GM21515 (cell line): Measurements from ENCODE around the gene MTUS2.
A peak's percentile ranks its signal among the peaks of the same experiment; 100 is the strongest.

Experiments
- ATAC-seq: cut with Tn5 transposase; IDR thresholded peaks from one replicate; pipeline ENCODE4 v1.9.1; 2021; ENCODE audit not compliant: unreplicated experiment

MTUS2 gene

DNA sequence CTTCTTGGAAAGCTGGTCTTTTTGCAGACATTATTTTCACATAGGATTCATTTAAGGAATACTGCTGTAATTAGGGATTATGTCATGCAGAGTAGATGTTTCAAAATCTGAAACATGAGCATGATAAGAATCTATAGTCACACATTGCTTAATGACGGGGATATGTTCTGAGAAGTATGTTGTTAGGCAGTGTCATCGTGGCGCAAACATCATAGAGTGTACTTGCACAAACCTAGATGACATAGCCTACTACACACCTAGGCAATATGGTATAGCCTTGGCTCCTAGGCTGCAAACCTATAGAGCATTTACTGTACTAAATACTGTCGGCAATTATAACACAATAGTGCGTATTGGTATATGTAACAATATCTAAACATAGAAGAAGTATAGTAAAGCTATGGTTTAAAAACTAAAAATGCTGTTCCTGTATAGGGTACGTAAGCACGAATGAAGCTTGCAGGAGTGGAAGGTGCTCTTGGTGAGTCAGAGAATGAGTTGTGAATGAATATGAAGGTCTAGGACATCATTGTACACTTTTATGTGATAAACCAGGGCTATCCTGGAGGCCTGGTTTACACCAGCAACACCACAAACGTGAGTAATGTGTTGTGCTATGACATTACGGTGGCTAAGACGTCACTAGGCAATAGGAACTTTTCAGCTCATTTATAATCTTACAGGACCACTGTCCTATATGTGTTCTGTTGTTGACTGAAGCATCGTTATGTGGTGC, 283.1 kb downstream of the MTUS2 start:
- no peak for ATAC-seq

DNA sequence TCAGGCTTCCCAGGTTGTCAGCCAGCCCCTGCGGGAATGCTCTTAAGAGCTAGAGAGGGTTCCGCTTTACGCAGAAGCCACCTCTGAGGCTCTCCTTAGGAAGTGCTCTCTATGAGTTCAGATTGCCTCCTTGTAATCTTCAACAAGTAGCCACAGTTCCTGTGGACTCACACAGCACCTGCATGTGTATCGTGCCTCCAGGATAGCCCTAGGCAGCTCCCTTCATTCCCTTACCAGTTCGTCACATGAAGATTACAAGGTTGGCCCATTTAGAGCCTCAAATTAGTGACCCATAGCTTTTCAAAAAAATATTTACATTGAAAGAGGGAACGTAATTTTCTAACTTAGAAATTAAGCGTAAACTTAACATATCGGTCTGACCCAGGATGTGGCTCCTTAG, 284.3 kb downstream of the MTUS2 start:
- ATAC-seq, result no peak

DNA sequence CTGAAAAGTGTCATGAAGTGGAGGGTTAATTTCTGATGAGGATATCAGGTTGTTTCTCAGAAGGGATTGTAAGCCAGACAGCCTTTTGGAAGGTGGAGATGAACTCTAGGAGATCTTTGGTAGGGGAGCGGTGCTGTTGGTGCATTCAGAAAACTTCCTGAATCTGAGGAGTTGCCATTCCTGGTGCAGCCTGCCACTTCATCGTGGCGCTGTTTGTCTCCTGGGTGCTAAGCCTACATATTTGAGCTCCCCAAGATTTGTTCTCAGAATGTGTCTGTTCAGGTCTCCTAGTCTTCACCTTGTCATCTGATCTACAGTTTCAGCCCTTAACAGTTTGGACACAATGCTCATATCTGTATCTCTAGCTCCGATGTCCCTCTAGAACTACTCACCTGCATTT, 285.6 kb downstream of the MTUS2 start:
- ATAC-seq, result no peak

DNA sequence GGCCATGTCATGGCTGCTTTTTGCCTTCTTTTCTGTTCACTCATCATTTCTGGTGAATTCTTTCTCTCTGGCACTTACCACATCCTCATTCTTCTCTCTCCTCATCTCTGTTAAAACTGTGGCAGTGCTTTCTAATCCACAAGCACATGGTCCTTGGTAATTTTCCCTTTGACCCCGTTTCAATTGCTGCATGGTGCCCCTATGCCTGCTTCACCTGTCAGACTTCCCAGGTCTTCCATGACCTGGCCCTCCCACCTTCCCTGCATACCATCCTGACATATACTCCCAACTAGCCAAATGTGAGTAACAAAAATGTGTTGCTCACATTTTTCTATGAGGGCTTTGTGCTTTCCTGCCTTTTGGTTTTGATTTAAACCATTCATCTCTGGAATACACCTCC, 286.5 kb downstream of the MTUS2 start:
- no peak for ATAC-seq

DNA sequence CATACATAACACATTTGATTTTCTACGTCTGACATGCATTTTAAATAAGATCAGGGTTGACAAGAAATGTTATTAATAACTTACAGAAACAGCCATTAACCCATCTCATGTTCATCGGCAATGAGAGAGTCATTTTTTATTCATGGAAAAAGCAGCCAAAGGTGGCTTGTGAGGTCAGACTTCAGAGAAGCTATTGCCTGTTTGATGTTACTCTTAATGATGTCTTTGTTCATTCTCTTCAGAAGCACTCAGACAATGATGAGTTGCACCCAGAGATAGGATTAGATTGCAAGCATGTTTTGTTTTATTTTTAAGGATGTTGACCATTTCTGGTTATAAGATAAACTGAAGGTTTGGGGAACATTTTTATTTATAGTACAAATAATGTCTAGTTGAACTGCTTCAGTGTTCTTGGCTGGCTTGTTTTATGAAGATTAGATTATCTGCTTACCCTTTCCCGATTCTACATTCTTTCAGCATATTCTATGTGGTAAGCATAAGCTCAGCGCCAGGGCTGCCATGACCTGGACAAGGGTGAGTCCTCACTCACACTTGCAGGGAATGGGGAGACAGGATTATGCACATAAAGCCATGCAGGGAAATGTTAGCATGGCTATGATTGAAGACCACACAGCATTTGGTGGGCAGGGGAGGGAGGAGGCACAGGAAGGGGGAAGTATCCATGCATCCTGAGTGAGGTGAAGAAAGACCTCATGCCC, 288.1 kb downstream of the MTUS2 start:
- no peak for ATAC-seq

DNA sequence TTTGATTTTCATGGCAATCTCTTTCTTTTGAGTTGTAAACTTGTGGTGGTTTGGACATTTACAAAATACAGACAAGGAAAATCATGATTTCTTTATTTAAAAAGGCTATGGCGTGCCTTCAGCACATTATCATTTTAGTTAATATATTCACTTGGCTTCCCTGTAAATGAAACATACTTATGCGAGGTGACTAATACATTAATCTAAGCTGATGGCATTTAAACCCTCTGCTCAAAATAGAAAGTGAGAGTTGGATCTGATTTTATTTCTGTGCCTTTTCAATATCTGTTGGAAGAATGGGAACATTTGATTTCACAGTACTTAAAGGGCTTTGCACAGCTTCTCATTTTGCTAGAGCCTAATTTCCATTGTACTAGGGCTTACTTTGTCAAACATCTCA, 289.8 kb downstream of the MTUS2 start:
- ATAC-seq, result no peak

DNA sequence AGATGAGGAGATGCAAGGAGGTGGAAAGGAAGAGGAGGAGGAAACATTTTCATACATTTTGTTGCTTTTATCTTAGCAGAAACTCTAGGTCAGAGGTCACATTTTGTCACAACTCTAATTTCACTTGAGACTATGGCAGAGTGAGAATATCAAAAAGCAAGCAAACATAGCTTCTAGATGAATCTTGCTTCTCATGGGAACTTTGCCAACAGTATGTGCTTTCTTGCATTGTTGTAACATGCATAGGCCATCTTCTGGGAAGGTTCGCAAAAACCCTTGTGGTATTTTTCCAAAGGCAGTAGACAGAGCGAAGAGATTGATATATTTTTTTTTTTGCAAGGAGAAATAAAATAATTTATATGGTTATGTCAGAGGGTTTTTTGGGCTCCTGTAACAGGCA, 291.3 kb downstream of the MTUS2 start:
- ATAC-seq, result no peak

DNA sequence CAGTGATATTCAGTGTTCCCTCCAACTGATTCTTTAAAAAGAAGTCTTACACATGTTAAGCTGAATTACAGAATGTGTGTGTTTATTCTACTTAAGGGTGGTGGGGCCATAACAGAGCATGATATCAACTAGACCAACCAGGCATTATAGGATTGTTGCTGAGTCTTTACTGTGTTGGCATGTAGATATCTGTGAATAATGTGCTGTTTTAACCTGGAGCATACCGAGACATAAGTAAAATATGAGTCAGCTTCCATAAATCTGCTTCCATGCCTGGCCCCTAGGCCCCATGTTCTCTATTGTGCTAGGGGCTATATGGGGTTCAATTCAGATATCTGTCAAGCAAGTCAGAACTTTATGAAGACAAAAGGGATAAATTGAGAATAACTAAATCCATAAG, 295.7 kb downstream of the MTUS2 start:
- no peak for ATAC-seq

DNA sequence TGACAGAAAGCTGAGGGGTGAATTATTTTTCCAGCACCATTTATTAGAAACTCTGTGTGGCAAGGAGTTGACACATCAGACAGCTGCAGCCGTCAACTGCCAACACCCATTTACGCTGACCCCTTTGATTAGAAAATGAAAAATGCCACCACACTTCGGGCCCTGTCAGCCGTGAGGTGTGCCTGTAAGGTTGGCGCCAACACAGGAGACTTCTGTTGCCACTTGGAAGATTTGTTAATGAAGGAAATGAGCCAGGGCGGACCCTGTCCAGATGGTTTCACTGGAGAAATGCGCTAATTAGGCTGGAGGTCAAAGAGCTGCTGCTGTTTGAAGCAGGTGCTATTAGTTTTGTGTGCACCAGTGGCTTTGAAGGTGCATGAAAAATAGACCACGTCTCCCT, 297.5 kb downstream of the MTUS2 start:
- ATAC-seq, result no peak

DNA sequence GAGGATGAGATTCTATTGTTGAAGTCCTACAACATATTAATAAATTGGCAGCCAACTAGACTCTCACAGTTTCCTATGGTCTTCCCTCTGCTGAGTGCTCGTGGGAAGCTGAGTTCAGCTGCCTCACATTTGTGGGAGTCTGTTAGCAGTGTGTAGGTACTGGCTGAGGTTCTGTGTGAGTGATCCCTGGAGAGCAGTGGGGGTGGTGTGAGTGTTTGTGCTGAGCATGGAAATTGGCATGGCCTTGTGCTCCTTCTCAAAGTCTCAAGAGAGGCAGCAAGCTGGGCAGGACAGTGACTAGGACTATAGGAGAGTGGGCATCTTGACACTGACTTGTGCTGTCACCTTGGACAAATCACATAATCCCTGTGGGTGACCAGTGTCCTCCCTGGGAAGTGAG, 298.3 kb downstream of the MTUS2 start:
- ATAC-seq, result no peak

DNA sequence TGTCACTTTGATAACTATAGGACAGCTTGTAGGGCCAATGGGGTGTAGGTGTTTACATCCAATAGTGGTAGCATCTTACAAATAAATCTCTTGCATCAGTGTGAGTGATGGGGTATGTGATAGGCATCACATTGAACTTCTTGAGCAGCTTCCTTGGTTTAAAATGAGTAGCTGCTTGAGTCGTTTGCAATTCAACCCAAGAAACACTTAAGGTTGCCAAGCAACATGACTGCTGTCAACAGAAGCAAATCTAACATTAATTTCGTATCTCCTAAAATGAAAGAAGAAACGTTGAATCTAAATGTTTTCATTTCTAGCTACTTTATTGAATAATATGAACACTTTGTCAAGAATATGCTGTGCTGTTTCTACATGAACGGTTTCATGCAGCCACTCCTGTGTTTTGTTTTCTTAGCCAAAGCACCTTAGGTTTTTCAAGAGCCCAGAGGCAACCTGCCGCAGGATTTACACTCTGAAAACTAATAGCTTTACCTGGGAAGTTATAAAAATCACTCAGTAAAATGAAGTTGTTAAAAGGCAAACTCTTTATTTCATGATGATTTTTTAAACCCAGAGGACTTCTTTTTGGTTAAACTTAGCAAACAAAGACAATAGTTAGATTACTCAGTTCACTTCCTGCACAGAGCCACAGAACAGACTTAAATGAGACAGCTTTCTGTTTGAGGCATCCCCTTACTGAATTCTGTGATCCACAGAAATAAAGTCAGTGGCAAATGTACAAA, 305.2 kb downstream of the MTUS2 start:
- ATAC-seq, result peak; percentile 62

DNA sequence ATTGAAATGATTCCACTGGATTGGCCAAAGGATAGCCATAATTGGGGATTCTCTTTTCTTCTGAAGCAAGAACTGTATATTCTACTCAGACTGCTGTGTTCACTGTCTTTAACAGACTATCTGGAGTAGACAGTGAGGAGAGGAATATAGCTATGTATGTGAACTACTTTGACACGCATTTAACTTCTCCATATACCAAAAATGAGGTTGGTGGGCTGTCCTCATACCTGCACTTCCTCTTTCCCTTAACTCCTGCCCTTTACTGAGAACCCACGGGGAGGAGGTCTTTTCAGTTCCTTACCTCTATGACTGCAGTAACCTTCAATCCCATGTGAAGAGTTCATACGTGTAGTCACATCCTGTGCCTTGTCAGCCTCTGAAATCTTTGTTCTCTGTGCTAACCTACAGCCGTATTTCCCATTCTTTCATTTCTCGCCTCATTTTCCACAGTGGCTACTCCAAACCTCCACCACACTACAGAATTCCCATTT, 305.8 kb downstream of the MTUS2 start:
- peak; percentile 79 for ATAC-seq

DNA sequence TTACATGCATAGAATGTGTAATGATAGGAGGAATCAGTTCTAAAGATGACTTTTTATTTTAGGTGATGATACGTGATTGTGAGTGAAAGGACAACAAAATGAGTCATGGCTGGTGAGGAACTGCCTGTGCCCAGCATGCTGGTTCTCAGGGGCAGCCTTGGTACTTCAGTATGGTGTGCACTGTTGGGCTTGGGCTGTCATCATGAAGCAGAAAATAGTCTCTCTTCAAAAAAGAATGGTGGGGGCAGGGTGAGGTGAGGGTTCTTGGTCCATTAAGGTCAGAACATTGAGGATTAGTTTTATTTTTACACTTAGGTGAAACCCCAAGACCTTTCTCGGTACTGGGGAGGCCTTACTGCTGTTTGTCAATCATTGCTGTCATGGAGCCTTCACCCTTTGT, 309.5 kb downstream of the MTUS2 start:
- no peak for ATAC-seq

DNA sequence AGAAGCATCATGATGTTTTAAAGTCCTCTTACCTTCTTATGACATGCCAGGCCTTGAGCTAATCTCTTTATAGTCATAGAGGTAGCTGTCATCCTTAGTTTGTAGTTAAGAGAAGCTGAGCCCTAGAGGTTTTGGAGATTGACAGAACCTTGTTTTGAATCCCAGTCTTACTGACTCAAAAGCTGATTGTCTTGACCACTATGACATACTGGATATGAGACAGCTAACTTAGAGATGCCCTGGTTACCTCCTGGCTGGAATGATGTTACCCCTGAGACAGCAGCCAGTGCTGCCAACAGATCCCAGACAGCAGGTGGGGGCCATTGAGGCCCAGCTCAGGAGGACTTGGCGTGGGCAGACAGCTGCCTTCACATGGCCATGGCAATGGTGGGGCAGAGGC, 311.0 kb downstream of the MTUS2 start:
- no peak for ATAC-seq

DNA sequence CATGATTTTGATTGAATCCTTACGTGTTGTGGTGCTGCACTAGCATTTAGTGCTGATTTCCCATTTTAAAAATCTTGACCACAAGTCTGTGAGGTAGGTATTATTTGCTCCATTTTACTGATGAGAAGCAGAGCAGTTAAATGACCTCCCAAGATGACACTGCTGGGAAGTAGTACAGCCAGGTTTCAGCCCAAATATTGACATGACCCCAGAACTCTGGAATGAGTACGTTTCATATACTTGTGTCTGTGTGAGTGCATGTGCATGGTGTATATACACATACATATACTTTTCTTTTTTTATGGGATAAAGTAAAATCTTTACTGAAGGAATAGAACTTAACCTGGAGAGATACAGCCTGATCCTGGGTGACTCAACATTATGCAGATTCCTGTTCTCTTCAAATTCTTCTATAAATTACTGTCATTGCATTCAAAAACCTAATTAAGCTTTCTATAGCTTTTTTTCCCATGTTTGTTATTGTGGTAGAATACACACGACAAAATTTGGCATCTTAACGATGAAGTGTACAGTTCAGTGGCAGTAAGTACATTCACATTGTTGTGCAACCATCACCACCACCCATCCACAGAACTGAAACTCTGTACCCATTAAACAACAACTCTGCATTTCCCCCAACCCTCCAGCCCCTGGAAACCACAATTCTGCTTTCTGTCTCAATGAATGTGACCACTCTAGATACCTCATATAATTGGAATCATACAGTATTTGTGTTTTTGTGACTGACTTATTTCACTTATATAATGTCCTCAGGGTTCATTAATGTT, 311.9 kb downstream of the MTUS2 start:
- ATAC-seq, result no peak

DNA sequence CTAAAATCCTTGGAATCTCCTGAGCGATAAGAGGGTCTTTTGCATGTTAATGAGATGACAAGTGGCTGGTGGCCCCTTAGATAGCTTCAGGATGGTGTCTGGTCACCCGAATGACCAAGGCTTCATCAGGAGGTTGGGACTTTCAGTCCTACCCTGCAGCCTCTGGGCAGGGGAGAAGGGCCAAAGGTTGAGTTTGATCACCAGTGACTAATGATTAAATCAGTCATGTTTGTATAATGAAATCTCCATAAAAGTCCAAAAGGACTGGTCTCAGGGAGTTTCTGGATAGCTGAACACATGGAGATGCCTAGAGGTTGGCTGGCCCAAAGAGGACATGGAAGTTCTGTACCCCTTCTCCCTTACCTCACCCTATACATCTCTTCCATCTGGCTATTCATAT, 316.2 kb downstream of the MTUS2 start:
- ATAC-seq, result no peak

DNA sequence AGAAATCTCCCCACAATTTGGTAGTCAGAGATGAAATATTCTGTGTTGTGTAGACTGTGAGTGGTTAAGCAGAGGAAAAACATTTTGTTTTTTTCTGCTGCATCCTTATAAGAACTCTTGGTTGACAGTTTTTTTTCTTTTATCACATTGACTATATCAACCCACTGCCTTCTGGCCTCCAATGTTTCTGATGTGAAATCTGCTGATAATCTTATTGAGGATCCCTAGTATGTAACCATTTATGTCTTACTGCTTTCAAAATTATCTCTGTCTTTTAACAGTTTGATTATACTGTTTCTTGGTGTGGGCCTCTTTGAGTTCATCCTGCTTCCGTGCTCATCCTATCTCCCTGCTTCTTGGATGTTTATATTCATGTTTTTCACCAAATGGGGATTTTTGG, 316.9 kb downstream of the MTUS2 start:
- no peak for ATAC-seq

DNA sequence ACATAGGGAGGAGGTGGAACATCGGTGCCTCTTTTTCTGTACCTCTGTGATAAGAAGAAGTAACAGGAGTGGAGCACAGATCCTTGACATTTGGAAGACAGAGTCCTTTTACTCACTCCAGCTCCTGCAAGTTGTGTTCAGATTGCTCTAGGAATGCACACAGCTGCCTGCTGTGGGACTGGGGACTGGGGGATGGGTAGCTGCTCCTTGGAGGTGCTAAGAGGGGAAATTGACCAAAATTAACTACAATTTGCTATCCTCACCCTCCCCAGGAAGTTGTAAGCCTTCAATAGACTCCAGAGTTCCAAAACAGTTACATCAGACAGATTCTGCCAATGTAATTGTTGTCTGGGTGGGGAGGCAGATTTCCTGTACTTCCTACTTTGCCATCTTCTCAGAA, 317.9 kb downstream of the MTUS2 start:
- ATAC-seq, result no peak

DNA sequence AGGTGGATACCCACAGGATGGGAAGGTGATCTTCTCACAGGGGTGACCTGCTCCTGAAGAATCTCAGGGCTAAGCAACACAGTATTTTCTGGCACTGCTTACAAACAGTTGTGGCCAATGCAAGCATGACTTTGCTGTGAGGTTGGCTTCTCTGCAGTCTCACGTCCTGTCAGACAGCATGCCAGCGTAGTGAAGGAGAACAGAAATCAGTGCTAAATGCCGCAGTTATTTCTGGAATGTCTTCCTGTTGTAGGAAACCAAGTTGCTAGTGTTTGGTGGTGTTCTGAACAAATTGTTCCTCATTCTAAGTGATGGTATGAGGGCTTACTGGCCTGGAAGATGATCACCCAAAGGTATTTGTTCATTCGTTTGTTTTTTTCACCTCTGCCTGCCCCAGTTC, 320.1 kb downstream of the MTUS2 start:
- no peak for ATAC-seq

DNA sequence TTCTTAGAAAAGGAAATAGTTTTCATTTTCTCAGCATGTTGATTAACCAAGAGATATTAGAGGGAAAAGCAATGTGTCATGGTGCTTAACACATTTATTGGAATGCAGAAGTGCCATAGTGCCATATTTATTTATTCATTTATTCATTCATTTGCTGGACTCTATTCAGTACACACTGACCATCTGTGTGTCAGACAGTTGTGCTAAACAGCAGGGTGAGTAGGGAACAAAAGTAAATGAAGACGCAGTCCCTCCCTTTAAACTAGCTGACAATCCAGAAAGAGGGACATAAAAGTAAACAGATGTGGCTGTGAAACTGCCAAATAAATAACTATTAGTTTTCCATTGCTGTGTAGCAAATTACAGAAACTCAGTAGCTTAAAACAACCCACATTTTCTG, 323.7 kb downstream of the MTUS2 start:
- ATAC-seq, result no peak

DNA sequence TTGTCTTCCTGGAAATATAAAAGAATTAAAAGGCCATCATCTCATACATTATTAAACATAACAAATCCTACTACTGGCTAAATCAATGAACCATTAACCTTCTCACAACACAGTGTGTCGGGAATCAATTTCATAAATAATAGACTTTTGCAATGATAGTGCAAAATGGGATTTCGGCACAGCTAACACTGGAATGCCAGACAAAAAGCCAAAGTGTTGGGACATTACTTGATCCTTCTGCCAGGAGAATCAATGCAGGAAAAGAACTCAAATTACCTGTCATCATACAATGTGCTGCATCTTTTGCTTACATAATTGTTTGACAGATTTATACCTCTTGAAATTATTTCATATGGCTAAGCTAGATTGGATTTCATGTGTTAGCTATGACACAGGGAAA, 334.3 kb downstream of the MTUS2 start:
- ATAC-seq, result no peak
